ENCODE results near the gene MRPL28.
"Not testable (repeated sequence)": the region's sequence is repeated elsewhere in the genome, so short reads cannot be mapped to it uniquely, and the experiment has no call there.

The MRPL28 gene

DNA sequence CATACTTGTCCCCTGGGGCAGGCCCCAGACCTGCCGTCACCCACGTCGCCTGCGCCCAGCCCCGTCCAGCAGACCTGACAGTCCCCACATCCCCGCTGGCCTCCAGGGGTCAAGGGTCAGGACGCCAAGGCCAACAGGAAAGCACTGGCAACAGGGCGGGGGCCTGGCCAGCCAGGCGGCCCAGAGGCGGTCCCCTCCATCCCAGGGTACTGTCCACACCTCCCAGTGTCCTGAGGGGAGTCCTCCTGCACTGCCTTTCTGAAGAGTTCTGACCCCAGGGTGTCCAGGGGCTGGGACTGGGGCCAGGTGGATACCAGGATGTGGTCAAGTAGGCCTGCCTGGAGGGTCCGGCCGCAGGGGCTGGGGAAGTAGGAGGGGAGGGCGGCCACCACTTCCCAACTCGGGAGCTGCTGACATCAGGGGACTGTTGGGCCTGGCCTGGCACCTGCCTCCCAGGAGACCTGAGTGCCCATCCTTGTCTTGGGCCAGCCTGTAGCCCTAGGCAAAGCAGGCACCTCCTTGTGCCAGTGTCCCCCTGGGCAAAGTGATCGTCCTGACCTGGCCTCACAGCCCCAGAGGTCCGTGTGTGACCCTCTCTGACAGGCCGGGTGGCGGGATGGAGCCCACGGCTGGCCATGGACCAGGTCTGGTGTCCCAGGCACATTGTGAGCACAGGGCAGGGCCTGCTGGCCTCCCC, 11.1 kb downstream of the MRPL28 start:
- no peak for DNase-seq (ENCODE audit: low spot score)

DNA sequence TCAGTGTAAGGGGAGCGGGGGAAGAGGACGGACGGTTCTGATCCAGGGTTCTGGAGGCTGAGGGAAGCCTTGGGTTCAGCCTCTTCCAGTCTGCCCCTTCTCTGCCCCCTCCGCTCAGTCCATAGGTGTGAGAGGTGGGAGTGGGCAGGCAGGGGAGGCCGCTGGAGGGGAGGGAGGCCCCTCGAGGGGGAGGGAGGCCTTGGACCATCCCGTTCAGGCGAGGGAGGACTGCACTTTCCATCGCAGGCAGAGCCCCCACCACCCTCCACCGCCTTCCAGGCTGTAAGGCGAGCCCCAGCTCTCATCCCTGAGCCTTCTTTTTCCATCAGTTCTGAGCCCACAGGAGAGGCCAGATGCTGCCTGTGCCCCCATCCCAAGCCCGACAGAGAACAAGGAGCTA, 13.6 kb downstream of the MRPL28 start:
- DNase-seq (ENCODE audit: low spot score), result no peak

DNA sequence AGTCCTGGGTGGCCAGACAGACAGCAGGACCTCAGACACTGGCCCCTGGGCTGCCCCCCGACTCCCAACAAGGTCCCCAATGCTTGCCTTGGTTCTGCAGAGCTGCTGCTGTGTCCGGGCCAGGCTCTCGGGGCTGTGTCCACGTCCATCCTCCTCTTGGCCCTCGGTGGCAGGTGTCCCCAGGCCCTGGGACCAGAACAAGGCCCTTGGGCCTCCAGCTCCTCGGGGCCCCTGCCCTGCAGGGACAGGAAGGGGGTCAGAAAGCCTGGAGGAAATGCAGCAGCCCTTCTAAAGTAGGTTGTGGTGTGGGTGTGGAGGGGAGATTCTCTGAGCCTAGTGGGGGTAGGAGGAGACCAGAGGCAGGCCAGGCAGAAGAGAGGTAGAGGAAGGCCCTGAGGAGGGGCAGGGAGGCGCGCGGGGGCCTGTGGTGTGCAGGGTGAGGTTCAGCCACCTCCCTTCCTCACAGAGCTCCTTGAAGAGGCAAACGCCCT, 15.3 kb downstream of the MRPL28 start:
- DNase-seq (ENCODE audit: low spot score), result no peak

DNA sequence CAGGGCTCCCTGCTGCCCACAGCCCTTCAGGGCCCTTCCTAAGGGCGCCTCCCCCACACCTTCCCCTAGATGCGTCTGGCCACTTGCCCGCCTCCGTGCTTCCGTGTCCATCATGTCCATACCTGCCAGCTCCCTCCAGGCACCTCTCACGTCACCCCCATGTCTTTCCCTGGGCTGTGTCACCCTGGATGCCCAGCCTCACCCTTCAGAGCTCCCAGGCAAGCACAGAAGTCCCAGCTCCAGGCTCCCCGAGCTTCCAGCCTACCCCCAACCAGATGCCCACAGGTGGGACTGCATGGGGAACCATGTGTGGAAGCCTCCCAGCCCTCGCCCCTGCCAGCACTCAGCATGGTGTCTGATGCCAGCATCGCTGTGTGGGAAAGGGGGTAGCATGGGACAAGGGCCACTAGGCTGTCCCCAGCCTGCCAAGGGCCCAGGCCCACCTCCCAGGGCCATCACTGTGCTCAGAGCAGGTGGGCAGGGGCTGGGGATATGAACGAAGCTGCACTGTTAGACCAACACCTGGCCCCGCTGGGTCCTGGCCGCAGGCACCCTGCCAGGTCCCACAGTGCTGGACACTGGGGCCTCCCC, 16.0 kb downstream of the MRPL28 start:
- no peak for DNase-seq (ENCODE audit: low spot score)

DNA sequence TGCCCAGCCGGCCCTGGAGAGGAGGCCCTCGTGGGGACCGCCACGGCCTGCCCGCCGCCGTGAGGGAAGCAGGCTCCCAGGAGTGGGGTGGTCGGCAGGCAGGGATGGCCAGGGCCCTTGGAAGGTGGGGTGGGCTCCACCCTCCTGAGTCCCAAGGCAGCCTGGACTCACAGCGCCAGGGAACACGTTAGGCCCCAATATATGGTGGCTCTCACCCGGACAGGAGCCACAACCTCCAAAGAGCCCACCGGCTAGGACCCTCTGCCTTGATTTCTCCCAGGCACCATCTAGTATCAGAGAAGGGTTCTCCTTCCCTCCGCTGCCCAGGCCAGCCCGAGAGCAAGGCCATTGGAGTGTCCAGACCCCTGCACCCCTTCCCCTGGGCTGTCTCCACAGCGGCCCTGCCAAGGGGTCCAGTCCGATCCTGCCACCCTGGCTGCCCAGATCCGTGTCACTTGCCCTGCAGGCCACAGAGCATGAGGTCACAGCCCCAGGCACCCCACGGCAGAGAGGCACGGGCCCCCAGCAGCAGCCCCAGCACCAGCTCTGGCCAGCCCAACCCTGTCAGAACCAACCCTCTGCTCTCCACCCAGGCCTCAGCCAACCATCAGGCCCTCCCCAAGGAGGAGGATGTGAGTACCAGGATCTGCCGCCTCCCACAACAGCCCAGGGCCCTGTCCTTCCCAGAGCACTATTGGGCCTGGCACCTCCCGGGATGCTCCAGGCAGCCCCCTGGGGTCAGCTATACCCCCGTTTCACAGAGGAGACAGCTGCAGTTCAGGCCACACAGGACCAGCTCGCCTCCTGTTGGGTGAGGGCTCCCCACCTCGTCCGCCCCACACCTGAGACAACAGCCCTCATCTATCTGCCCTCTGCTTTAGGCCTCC, 16.7 kb downstream of the MRPL28 start:
- DNase-seq (ENCODE audit: low spot score), result no peak

DNA sequence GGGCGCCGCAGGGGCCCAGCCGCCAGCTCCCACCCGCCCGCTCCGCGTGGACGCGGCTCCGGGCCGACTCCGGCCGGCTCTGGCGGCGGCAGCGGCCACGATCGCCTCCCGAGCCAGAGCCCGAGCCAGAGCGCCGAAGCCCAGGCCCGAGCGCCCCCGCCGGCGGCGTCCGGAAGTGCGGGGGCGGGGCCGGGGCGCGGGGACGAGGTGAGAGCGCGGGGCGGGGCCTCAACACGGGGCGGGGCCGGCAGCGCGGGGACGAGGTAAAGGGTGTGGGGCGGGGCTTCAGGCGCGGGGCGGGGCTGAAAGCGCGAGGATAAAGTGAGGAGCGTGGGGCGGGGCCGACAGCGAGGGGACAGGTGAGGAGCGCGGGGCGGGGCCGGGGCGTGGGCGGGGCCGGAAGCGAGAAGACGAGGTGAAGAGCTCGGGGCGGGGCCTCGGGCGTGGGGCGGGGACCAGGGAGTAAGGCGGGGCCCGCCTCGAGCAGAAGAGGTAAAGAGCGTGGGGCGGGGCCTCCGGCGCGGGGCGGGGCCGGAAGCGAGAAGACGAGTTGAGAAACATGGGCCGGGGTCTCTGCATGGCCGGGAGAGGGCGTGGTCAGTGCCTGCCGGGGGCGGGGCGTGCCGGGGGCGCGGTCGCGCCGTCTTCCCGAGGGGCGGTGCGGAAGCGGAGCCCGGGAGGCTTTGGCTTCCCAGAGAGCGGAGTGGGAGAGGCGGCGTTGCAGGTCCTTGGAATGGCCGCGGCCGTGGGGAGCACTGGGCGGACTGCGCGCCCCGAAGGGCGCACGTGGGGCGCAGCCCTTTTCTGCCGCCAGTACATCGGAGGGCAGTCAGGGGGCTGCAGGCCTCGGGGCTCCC, 17.6 kb downstream of the MRPL28 start, which contains the start of gene AXIN1:
Gene AXIN1 (minus strand): TSS at position 177 of the 857 bp plus-strand sequence. CDS start 5,698 bp downstream, outside the sequence.
- peak; percentile 90 for DNase-seq (ENCODE audit: low spot score)

DNA sequence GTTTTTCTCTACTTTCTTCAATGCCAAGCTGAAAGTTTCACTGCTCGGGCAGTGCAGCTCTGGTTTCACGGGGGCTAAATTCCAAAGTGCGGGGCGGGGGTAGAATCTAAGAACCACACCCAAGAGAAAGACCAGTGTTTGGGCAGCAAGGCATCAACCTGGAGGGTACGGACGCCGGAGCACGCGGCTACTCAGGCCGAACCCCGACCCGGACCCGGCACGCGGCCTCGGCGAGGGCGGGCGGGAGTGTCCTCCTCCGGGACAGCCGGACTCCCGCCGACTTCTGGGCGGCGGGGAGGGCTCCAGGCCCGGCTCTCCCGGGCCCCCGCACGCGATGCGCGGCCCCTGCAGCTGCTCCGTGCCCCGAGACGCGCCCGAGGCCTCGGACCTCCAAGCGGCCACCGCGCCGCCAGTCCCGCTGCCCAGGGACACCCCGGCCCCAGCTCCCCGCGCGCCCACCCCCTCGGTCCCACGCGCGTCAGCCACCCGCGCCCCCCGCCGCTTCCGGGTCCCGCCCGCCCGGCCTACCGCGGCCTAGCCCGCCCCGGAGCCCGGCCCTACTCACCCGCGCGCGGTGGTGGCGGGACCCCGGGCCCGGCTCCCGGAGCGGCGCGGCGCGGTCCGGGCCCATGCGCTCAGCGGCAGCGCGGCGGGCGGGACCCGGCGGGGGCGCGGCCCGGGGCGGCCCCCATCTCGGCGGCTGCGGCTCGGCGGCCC, 18.4 kb downstream of the MRPL28 start:
- DNase-seq (ENCODE audit: low spot score), result no peak

DNA sequence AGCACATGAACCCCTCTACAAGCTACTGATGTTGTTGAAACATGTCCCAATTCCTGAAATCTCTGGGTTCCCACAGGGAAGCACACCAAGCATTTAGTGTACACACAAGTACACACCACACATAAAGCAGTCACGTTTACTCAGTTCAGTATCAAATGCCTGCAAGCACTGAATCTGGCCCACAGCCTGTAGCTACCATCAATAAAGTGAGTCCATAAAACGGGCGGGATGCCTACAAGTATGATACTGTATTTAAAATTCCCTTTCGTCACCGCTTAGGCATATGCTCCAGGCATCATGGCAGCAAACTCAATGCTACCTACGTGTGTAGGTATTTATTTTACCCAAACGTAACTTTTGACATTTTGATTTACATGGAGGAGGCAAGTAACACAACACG, 20.1 kb downstream of the MRPL28 start:
- no peak for DNase-seq (ENCODE audit: low spot score)

DNA sequence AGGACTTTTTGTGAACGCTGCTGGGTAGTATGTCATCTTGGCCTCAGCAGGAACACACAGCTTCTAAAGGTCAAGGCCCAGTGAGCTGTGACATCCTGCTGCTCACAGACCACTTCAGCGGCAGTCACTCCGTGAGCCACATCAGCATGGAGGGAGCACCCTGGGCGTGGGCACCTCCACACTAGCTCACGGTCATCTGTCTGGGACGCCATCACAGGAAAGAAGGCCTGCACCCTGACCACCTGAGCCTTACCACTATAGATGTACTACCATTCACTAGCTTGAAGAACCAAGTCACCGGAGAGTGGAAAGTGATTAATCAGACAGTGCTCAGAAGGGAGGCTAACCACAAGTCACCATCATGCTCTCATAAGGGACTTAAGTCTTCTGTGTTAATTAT, 21.1 kb downstream of the MRPL28 start:
- no peak for DNase-seq (ENCODE audit: low spot score)

DNA sequence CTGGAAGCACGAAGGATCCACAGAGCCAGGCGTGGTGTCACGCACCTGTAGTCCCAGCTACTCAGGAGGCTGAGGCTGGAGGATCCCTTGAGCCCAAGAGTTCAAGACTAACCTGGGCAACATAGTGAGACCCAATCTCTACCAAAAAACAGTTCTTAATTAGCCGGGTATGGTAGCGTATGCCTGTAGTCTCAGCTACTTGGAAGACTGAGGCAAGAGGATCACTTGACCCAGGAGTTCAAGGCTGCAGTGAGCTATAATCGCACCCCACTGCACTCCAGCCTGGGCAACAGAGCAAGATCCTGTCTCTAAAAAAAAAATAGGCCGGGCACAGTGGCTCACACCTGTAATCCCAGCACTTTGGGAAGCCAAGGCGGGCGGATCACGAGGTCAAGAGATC, 21.8 kb downstream of the MRPL28 start:
- not testable (repeated sequence) for DNase-seq (ENCODE audit: low spot score)

DNA sequence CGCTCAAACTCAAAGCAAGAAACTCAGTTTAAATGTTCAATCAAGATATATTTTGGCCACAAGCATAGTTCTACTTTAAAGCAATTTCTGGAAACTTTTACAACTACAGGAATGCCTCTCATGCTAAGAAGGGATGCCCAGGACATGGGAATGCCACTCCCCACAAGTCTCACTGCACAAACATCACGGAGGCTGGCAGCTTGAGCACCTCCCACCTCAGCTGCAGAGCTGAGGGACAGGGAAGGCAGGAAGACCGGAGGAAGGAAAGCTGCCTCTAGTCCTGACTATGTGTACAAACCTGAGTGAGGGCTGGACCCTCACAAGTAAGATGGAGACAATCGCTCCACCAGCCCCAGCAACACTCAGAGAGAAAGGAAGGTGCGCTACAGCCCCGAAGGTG, 23.1 kb downstream of the MRPL28 start:
- DNase-seq (ENCODE audit: low spot score), result no peak

DNA sequence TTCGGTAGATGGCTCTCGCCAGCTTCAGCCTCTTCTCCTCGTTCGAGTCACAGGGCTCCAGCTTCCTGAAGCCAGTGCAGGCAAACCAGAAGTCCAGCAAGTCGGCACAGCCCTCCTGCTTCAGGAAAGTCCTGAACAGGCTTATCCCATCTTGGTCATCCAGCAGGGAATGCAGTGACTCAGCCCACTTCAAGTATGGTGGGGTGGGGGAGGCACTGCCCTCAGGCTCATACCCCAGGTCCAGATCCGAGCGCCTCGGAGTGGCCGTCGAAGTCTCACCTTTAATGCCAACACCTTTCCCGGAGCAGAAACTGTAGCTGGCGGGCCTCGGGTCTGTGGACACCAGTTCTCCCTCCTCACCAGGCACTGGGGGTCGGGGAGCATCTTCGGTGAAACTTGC, 23.8 kb downstream of the MRPL28 start:
- no peak for DNase-seq (ENCODE audit: low spot score)

DNA sequence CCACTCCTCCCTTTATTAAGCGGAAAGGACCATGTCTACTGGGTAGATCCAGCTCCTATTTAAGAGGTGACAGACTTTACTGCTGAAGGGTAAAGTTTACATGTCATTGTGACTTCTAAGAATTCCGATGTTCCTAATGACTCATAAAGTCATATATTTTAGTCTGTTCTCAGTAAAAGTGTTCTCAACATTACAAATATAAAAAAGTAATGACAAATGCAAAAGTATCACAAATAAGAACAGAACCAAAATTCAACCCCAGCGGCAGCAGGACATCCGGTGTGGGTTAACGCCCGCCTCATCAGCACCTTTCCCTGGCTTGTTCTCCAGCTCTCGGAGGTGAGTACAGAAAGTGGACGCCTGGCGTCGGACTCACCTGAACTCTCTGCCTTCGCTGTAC, 24.6 kb downstream of the MRPL28 start:
- DNase-seq (ENCODE audit: low spot score), result no peak

DNA sequence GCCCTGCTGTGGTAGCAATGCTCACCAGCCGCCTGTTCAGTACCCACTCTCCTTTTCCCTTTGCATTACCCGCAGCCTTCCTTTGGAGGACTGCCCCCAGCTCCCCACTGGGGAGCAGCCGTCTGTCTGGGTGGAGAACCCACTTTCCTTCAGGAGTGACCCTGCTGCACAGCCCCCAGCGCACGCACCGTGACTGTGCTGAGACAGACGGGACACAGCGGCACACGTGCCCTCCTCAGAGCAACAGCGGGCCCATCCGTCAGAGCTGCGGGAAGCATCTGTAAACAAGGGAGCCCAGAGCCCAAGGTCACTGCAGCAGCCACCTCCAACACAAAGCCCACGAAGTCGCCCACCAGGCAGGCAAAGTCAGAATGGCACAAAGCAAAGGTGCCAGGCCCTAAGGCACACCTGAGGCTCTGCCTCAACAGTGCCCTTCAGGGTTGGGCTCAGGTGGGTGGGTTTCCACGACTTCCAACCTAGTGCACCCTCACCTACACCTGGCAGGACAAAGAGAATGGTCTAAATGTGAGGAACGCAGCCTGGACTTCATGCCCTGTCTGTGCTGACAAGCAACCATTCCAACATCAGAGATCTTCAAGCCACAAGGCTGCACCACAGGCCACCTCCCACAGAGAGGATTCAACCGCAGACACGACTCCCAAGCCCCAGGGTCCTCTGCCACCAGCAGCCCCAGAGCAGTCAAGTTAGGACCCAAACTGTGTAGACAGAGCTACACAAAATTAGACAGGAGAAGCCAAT, 27.7 kb downstream of the MRPL28 start:
- no peak for DNase-seq (ENCODE audit: low spot score)

DNA sequence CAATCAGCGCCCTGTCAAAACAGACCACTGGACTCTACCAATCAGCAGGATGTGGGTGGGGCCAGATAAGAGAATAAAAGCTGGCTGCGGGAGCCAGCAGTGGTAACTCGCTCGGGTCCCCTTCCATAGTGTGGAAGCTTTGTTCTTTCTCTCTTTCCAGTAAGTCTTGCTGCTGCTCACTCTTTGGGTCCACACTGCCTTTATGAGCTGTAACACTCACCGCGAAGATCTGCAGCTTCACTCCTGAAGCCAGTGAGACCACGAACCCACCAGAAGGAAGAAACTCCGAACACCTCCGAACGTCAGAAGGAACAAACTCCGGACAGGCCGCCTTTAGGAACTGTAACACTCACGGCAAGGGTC, 28.4 kb downstream of the MRPL28 start:
- DNase-seq (ENCODE audit: low spot score), result not testable (repeated sequence)

DNA sequence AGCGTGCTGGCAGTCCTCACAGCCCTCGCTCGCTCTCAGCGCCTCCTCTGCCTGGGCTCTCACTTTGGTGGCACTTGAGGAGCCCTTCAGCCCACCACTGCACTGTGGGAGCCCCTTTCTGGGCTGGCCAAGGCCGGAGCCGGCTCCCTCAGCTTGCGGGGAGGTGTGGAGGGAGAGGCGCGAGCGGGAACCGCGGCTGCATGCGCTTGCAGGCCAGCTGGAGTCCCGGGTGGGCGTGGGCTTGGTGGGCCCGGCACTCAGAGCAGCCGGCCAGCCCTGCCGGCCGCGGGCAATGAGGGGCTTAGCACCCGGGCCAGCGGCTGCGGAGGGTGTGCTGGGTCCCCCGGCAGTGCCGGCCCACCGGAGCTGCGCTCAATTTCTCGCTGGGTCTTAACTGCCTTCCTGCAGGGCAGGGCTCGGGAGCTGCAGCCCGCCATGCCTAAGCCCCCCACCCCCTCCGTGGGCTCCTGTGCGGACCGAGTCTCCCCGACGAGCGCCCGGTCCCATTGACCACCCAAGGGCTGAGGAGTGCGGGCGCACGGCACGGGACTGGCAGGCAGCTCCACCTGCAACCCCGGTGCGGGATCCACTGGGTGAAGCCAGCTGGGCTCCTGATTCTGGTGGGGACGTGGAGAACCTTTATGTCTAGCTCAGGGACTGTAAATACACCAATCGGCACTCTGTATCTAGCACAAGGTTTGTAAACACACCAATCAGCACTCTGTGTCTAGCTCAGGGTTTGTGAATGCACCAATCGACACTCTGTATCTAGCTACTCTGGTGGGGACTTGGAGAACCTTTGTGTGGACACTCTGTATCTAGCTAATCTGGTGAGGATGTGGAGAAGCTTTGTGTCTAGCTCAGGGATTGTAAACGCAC, 29.0 kb downstream of the MRPL28 start:
- not testable (repeated sequence) for DNase-seq (ENCODE audit: low spot score)

DNA sequence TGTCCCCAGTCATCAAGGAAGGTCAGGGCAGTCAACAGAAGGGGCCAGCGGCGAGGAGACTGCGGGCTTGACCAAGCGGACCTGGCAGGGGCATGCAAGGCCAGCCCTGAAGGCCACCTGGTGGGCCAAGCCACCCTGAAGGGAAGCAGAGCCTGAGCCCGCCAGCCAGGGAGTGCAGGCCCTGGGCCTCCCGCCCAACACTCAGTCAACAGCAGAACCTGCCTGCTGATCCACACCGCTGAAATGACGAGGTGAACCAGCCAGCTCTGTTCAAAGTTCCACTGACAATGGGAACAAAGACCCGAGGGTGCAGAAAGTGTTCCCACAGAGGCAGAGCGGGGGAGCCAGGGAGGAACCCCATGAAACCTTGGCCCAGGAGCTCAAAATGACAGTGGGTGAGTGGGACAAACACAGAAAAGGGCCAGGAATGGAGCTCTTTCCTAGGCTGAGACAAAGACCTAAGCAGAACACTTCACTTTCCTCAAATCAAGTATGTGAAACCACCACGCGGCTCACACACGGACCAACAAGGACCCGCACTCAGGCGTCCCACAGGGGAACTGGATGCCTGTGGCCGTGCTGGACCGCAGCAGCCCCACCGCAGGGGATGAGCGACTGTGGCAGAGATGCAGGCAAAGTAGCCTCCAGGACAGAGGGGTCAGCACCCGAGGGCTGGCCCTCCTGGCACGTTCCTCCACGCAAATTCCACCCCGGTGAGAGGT, 29.8 kb downstream of the MRPL28 start:
- DNase-seq (ENCODE audit: low spot score), result no peak

DNA sequence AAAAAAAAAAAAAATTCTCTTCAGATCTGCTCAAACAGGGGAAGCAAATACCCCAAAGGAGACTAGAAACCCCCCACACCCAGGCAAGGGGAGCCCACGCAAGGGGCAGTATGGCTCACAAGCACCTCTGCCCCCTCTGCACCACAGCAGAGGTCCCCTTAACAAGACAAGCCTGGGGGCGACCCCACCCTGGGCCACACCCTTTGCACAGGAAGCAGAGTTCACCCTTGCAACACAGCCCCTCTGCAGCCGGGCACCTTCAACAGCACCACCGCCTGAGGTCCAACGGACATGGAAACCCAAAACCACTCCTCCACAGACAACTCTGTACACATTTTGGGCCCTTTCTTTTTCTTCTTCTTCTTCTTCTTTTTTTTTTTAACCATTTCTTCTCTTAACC, 30.7 kb downstream of the MRPL28 start:
- DNase-seq (ENCODE audit: low spot score), result no peak

Measured in putamen (tissue), 1 donor.